ENCODE results near the gene LYST.
"Not testable (repeated sequence)": the region's sequence is repeated elsewhere in the genome, so short reads cannot be mapped to it uniquely, and the experiment has no call there.

Gene LYST, protein sequence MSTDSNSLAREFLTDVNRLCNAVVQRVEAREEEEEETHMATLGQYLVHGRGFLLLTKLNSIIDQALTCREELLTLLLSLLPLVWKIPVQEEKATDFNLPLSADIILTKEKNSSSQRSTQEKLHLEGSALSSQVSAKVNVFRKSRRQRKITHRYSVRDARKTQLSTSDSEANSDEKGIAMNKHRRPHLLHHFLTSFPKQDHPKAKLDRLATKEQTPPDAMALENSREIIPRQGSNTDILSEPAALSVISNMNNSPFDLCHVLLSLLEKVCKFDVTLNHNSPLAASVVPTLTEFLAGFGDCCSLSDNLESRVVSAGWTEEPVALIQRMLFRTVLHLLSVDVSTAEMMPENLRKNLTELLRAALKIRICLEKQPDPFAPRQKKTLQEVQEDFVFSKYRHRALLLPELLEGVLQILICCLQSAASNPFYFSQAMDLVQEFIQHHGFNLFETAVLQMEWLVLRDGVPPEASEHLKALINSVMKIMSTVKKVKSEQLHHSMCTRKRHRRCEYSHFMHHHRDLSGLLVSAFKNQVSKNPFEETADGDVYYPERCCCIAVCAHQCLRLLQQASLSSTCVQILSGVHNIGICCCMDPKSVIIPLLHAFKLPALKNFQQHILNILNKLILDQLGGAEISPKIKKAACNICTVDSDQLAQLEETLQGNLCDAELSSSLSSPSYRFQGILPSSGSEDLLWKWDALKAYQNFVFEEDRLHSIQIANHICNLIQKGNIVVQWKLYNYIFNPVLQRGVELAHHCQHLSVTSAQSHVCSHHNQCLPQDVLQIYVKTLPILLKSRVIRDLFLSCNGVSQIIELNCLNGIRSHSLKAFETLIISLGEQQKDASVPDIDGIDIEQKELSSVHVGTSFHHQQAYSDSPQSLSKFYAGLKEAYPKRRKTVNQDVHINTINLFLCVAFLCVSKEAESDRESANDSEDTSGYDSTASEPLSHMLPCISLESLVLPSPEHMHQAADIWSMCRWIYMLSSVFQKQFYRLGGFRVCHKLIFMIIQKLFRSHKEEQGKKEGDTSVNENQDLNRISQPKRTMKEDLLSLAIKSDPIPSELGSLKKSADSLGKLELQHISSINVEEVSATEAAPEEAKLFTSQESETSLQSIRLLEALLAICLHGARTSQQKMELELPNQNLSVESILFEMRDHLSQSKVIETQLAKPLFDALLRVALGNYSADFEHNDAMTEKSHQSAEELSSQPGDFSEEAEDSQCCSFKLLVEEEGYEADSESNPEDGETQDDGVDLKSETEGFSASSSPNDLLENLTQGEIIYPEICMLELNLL (N-terminal part only)

DNA sequence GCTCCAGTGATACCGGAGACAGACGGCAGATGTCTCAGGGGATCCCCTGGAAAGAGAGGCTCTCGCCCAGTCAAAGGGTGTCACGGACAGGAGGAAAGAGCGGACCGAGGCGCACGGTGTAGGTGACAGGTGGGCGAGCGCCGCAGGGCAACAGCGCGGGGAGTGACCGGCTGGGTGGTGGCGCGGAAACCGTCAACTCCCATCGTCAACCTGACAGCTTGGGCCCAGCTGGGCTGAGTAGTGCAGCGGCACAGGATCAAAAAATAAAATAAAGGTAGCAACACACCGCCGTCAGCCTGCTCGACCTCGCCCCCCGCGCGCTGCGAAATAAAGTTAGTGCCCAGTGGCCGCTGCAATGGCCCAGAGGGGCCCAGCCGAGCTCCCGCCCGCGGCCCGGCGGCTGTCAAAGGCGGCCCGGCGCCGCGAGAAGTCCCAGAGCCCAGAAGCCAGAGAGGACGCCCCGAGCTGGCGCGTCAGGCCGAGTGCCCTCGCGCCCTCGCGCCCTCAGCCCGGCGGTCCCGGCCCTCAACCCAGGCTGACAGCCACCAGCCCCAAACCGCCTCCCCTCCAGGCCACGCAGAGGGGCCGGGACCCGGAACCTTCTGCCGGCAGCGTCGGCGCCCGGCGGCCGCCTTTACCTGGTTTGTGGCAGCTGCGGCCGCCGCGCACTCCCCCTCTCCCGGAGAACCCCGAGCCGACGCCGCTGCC is at the start of gene LYST:
Gene LYST (minus strand): TSS at position 702 of the 708 bp plus-strand sequence. CDS start 36,489 bp downstream, outside the sequence.
- TF ChIP-seq, protein P1, sequence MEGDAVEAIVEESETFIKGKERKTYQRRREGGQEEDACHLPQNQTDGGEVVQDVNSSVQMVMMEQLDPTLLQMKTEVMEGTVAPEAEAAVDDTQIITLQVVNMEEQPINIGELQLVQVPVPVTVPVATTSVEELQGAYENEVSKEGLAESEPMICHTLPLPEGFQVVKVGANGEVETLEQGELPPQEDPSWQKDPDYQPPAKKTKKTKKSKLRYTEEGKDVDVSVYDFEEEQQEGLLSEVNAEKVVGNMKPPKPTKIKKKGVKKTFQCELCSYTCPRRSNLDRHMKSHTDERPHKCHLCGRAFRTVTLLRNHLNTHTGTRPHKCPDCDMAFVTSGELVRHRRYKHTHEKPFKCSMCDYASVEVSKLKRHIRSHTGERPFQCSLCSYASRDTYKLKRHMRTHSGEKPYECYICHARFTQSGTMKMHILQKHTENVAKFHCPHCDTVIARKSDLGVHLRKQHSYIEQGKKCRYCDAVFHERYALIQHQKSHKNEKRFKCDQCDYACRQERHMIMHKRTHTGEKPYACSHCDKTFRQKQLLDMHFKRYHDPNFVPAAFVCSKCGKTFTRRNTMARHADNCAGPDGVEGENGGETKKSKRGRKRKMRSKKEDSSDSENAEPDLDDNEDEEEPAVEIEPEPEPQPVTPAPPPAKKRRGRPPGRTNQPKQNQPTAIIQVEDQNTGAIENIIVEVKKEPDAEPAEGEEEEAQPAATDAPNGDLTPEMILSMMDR (conservative IDR thresholded peaks at IDR 0.05; ENCODE audit: low read length), result peak; percentile 62
- peak within 1 kb of the TSS; percentile 91 for H3K4me3 ChIP-seq (ENCODE audit: low read length)
- DNase-seq (ENCODE audit: low read depth), result peak; percentile 55

DNA sequence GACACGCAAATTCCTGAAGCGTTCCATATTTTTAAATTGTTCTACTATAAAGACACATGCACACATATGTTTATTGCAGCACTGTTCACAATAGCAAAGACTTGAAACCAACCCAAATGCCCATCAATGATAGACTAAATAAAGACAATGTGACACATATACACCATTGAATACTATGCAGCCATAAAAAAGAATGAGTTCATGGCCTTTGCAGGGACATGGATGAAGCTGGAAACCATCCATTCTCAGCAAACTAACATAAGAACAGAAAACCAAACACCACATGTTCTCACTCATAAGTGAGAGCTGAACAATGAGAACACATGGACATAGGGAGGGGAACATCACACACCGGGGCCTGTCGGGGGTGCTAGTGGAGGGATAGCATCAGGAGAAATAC is 48.8 kb upstream of the LYST start:
- not testable (repeated sequence) for H3K4me3 ChIP-seq (ENCODE audit: low read length); DNase-seq (ENCODE audit: low read depth)

DNA sequence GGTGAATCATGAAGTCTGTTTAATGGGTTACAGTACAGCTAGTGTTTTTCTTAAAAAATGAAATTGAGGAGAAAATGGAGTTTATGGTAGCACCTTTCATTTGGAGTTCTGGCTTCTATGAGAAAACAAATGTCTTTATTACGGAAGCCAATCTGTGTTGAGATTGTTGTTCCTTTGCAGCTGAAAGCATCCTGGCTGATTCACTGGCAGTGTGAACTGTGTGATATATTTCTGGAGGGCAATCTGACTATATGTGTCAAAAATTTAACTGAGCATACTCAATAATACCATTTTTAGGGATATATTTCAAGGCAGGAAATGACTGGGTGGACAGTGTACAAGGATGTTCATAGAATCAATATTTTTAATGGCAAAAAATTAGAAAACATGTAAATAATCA is 46.6 kb upstream of the LYST start:
- no peak overlapping the region for H3K4me3 ChIP-seq (ENCODE audit: low read length)
- TF ChIP-seq, protein P1 (conservative IDR thresholded peaks at IDR 0.05; ENCODE audit: low read length), result no peak
- DNase-seq (ENCODE audit: low read depth), result no peak

DNA sequence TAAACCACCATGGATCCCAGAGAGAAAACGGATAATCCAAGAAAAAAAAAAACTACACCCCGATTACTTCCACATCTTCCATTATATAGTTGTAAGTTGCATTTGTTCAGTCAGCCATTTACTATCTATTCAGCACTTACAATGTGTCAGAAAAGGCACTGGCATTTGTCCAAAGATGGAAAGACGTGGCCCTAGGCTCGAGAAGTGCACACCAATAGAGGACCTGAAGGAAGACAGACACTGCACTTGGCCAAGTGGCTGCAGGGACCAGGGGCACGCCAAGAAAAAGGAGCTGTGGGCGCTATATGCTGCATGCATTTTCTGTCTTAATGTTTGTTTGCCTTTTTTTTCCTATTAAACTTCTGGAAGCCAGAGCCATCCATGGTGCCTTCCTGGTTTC is 45.2 kb upstream of the LYST start:
- no peak overlapping the region for H3K4me3 ChIP-seq (ENCODE audit: low read length)
- no peak for DNase-seq (ENCODE audit: low read depth)
- TF ChIP-seq, protein P1 (conservative IDR thresholded peaks at IDR 0.05; ENCODE audit: low read length), result no peak

DNA sequence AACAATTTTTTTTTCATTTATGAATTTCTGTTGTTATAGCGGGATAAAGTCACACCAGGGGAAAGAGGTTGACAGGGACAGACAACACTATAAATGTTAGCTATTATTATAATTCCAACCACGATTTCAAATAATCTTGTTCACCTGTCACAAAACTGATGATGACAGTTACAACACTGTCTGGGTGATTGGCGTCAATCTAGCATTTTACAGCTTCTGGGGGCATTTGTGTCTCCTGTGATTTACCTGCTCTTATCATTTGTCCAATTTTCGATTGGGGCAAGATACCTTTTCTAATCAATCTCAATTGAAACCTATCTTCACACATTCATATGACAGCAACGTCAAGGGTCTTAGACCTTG is 44.6 kb upstream of the LYST start:
- TF ChIP-seq, protein P1 (conservative IDR thresholded peaks at IDR 0.05; ENCODE audit: low read length), result no peak
- no peak for DNase-seq (ENCODE audit: low read depth)
- no peak overlapping the region for H3K4me3 ChIP-seq (ENCODE audit: low read length)

DNA sequence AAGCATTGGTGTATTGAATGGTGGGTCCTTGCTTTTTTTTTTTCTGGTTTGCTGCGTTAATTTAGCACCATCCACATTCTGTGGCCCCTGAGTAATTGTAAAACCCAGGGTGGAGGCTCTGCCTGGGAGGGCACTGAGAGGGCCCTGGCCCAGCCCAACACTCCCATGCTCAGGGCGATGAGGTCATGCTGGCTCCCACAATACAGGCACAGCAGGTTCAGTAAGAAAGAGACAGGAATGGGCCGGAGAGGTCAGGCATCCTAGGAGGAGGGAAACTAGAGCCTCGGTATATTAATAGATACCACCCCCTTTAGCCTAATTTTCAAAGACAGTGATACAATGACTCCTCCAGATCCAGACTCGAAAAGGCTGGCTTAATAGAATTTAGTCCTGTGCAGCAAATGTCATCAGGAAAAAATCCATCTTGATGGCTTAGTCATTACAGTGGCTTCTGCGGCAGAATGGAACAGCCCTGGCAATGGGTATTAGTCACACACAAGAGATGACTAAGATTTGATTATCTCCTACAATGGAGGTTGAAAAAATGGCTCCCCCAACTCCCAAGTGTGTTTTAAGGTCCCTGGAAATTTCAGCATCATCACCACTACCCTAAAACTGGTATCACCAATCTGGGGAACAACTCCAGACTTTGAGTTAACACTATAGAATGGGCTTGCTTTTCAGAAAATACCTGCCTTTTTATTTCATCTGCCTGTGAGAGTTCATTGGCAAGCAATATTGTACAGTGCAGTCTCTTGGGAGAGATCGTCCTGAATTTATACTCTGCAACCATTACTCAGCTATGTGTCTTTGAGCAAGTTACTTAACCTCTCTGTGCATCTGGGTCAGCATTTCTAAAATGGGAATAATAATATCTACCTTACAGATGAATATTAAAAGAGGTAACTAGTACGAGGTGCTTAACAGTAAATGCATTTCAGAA is 43.9 kb upstream of the LYST start:
- TF ChIP-seq, protein P1 (conservative IDR thresholded peaks at IDR 0.05; ENCODE audit: low read length), result no peak
- no peak overlapping the region for H3K4me3 ChIP-seq (ENCODE audit: low read length)
- DNase-seq (ENCODE audit: low read depth), result peak; percentile 97

All from AG10803 (cell line).